Loucy (cell line): Measurements from ENCODE around the gene CNTN1.

ENCODE experiments used
- EZH2phosphoT487 ChIP-seq: fragments of 200-600 bp; IDR thresholded peaks from 2 replicates; pipeline ENCODE4 v1.6.1; 2018; ENCODE audit warnings: antibody characterized with exemption, mild to moderate bottlenecking, moderate library complexity, borderline replicate concordance
- TF ChIP-seq, protein P1 (sequence below): fragments of 200-600 bp; sonication (generic); conservative IDR thresholded peaks from 2 replicates; pipeline ENCODE4 v1.5.1; 2014; ENCODE audit warnings: mild to moderate bottlenecking, antibody characterized with exemption, low read length

DNA sequence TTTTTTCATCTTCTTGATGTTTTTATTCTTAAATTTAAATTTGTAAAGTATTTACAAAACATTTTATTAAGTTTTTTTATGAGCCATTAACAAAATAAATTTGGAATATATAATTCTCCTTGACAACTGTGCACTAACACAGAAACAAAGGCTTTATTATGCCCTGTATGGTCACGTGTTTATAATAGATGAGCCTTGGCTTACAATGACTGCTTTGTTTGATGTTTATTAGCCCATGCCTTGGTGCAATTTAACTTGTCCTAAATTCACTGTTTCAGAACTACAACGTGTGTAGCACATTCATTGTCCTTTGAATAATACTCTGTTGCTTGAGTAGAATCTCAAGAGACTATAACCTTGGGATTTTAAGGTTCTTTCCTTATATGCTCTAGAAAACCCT, 59.8 kb downstream of the CNTN1 start:
- TF ChIP-seq, protein P1, sequence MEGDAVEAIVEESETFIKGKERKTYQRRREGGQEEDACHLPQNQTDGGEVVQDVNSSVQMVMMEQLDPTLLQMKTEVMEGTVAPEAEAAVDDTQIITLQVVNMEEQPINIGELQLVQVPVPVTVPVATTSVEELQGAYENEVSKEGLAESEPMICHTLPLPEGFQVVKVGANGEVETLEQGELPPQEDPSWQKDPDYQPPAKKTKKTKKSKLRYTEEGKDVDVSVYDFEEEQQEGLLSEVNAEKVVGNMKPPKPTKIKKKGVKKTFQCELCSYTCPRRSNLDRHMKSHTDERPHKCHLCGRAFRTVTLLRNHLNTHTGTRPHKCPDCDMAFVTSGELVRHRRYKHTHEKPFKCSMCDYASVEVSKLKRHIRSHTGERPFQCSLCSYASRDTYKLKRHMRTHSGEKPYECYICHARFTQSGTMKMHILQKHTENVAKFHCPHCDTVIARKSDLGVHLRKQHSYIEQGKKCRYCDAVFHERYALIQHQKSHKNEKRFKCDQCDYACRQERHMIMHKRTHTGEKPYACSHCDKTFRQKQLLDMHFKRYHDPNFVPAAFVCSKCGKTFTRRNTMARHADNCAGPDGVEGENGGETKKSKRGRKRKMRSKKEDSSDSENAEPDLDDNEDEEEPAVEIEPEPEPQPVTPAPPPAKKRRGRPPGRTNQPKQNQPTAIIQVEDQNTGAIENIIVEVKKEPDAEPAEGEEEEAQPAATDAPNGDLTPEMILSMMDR = no peak
- no peak for TF ChIP-seq EZH2phosphoT487
